MM.1S (cell line): ENCODE measurements around the gene HACE1.

ENCODE experiments used
- DNase-seq: peaks from one replicate; pipeline ENCODE4 v3.0.0-alpha.2; 2015
- H2AFZ ChIP-seq: fragments of 300-600 bp; sonication (generic); 2 replicates; pipeline ENCODE4 v1.6.0; 2016; ENCODE audit warnings: antibody characterized with exemption, low read length
- H3F3A ChIP-seq: fragments of 300-600 bp; sonication (generic); 2 replicates; pipeline ENCODE4 v1.6.1; 2016; ENCODE audit warnings: mild to moderate bottlenecking, antibody characterized with exemption, low read length, moderate library complexity, mixed read lengths; ENCODE audit not compliant: insufficient read depth
- H3K27ac ChIP-seq: fragments of 300-600 bp; sonication (generic); 2 replicates; pipeline ENCODE4 v1.5.1; 2016; ENCODE audit warnings: mild to moderate bottlenecking, low read length
- H3K27me3 ChIP-seq: fragments of 300-600 bp; sonication (generic); replicated peaks from 2 replicates; pipeline ENCODE4 v1.6.0; 2016; ENCODE audit warnings: low read length; ENCODE audit not compliant: insufficient read depth
- H3K36me3 ChIP-seq: fragments of 300-600 bp; sonication (generic); replicated peaks from 2 replicates; pipeline ENCODE4 v1.6.1; 2016; ENCODE audit warnings: mild to moderate bottlenecking, low read length, mixed read lengths; ENCODE audit not compliant: insufficient read depth
- H3K4me1 ChIP-seq: fragments of 300-600 bp; sonication (generic); 2 replicates; pipeline ENCODE4 v1.6.1; 2016; ENCODE audit warnings: low read length, mixed read lengths
- H3K4me2 ChIP-seq: fragments of 300-600 bp; sonication (generic); 2 replicates; pipeline ENCODE4 v1.6.0; 2016; ENCODE audit warnings: low read depth, low read length
- H3K4me3 ChIP-seq: fragments of 300-600 bp; sonication (generic); 2 replicates; pipeline ENCODE4 v1.5.1; 2016; ENCODE audit warnings: low read length, mixed read lengths
- H3K79me2 ChIP-seq: fragments of 300-600 bp; sonication (generic); 2 replicates; pipeline ENCODE4 v1.6.1; 2016; ENCODE audit warnings: mixed run types, low read length, mixed read lengths
- H3K9ac ChIP-seq: fragments of 300-600 bp; sonication (generic); 2 replicates; pipeline ENCODE4 v1.6.1; 2016; ENCODE audit warnings: low read length, mixed read lengths
- H3K9me2 ChIP-seq: fragments of 300-600 bp; sonication (generic); replicated peaks from 2 replicates; pipeline ENCODE4 v1.6.1; 2016; ENCODE audit warnings: mild to moderate bottlenecking, low read length, mixed read lengths; ENCODE audit not compliant: insufficient read depth
- H3K9me3 ChIP-seq: fragments of 300-600 bp; sonication (generic); replicated peaks from 2 replicates; pipeline ENCODE4 v1.6.1; 2016; ENCODE audit warnings: mild to moderate bottlenecking, low read length, mixed read lengths; ENCODE audit not compliant: insufficient read depth
- H4K20me1 ChIP-seq: fragments of 300-600 bp; sonication (generic); 2 replicates; pipeline ENCODE4 v1.6.1; 2016; ENCODE audit warnings: mild to moderate bottlenecking, low read length, moderate library complexity, mixed read lengths; ENCODE audit not compliant: insufficient read depth
- CTCF ChIP-seq: fragments of 300-600 bp; sonication (generic); IDR thresholded peaks from 2 replicates; pipeline ENCODE4 v1.5.1; 2016; ENCODE audit warnings: antibody characterized with exemption, low read length, mixed read lengths
- EZH2 ChIP-seq: fragments of 300-600 bp; sonication (generic); optimal IDR thresholded peaks from 2 replicates; pipeline ENCODE3; 2017; ENCODE audit warnings: low read depth, mild to moderate bottlenecking, antibody characterized with exemption, low read length, mixed read lengths
- EZH2phosphoT487 ChIP-seq: fragments of 300-600 bp; sonication (generic); IDR thresholded peaks from 2 replicates; pipeline ENCODE4 v1.6.1; 2018; ENCODE audit warnings: antibody characterized with exemption, low read length

Gene HACE1

DNA sequence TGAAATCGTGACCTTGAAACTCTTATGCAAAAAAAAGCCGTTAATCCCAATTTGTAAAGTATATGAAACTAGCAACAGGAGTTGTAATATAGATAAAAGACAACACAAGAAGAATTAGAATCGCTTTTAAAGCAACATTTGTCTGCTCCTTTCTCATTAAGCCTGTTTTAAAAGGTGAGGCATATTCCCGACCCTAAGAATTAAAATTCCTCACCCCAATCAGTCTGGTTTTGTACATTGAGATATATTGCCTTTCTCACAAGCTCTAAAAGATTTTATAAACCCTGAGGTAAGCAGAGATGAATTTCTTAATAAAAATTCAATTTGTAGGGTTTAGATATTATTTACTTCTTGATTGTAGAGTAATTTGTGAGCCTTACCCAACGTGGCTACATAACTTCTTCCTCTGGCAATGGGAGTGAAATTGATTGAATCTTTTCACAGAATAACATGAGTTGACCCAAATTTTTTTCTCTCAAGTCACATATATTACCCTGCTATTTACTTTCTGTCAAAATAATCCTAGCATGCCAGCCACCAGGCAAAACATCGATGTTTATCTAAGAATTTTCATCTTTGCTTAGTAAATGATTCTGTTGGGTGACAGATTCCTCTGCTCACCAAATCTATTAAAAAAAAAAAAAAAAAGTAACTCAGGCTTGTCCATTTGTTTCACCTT is 173.7 kb downstream of the HACE1 start:
- no peaks in the 10 kb centered on the region for H3K79me2 ChIP-seq
- H3K4me1 ChIP-seq: no peaks in the 10 kb centered on the region
- no peaks in the 10 kb centered on the region for H3K9me2 ChIP-seq
- TF ChIP-seq CTCF (no peak), EZH2phosphoT487 (no peak), EZH2 (no peak)
- H3K9me3 ChIP-seq: no peaks in the 10 kb centered on the region
- H3K4me2 ChIP-seq: no peak overlapping the region
- no peak overlapping the region for H3K4me3 ChIP-seq
- no peaks in the 10 kb centered on the region for H3F3A ChIP-seq
- H3K27ac ChIP-seq: no peak overlapping the region
- H3K36me3 ChIP-seq: no peaks in the 10 kb centered on the region
- DNase-seq: no peak
- H4K20me1 ChIP-seq: no peaks in the 10 kb centered on the region
- H3K9ac ChIP-seq: no peak overlapping the region
- H3K27me3 ChIP-seq: no peaks in the 10 kb centered on the region
- H2AFZ ChIP-seq: no peak overlapping the region

DNA sequence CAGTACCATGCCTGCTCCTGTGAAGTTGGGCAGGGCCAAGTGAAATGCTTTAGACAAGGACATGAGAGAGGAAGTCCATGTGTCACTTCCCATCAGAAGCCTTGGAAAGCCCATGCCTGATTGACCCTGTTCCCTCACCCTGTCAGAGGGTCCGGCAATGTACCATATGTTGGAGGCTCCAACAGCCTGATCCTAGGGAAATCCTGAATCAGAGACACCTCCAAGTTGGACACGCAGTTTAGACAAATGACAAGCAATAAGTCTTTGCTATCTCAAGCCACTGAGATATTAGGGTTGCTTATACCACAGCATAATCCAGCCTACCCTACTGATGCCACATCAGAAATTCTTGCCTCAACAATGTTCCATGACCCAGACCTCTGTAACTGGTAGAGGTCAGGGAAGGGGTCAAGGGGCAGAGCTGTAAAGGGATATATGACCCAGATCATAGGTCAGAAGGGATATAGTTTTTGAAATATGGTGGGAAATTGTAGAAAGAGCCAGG is 174.8 kb downstream of the HACE1 start:
- H3K36me3 ChIP-seq: no peaks in the 10 kb centered on the region
- no peak overlapping the region for H2AFZ ChIP-seq
- DNase-seq: no peak
- H3F3A ChIP-seq: no peaks in the 10 kb centered on the region
- H3K4me1 ChIP-seq: no peaks in the 10 kb centered on the region
- H3K9me3 ChIP-seq: no peaks in the 10 kb centered on the region
- H3K27me3 ChIP-seq: no peaks in the 10 kb centered on the region
- no peak overlapping the region for H3K27ac ChIP-seq
- H3K9me2 ChIP-seq: no peaks in the 10 kb centered on the region
- no peak overlapping the region for H3K4me2 ChIP-seq
- no peaks in the 10 kb centered on the region for H3K79me2 ChIP-seq
- no peak overlapping the region for H3K4me3 ChIP-seq
- TF ChIP-seq EZH2 (no peak), CTCF (no peak), EZH2phosphoT487 (no peak)
- no peak overlapping the region for H3K9ac ChIP-seq
- H4K20me1 ChIP-seq: no peaks in the 10 kb centered on the region

- H3K9ac ChIP-seq: no peak overlapping the region
- H3K4me1 ChIP-seq: no peaks in the 10 kb centered on the region
- H3K27me3 ChIP-seq: no peaks in the 10 kb centered on the region
- H3K79me2 ChIP-seq: no peaks in the 10 kb centered on the region
- H3K4me3 ChIP-seq: no peak overlapping the region
- H3K27ac ChIP-seq: no peak overlapping the region
- no peaks in the 10 kb centered on the region for H3F3A ChIP-seq
- H3K9me2 ChIP-seq: no peaks in the 10 kb centered on the region
- no peak overlapping the region for H3K4me2 ChIP-seq
- H3K36me3 ChIP-seq: no peaks in the 10 kb centered on the region
- H3K9me3 ChIP-seq: no peaks in the 10 kb centered on the region
- no peak overlapping the region for H2AFZ ChIP-seq
- no peak for DNase-seq
- H4K20me1 ChIP-seq: no peaks in the 10 kb centered on the region
- TF ChIP-seq EZH2phosphoT487 (no peak), CTCF (no peak), EZH2 (no peak)
Measured at GRCh38 chr6:104683809-104684208, 175.9 kb downstream of the HACE1 start.
